GM12878 (cell line): ENCODE measurements around the gene PLP1. TPM values are rescaled to one million over a fixed set of nuclear protein-coding genes. Genes with fewer than 3 reads are reported as not detected.

Experiments
- ATAC-seq: fragments of 200-7000 bp; cut with Tn5 transposase; 3 replicates; pipeline ENCODE4 v1.9.1; 2020; ENCODE audit warnings: mild to moderate bottlenecking, moderate library complexity
- BruUV-seq: library from RNA; stranded (reverse); fragments of 400-500 nt; replicated peaks from 2 replicates; lab custom pipeline; 2021; lab: Mats Ljungman, UMichigan
- CTCF ChIA-PET: fragments of 300-600 bp; sonication (Branson Sonifier 250); formaldehyde crosslinking; extraction: SDS; loops from one replicate; lab custom pipeline; 2021; ENCODE audit warnings: inconsistent platforms; lab: Yijun Ruan, JAX
- POLR2A ChIA-PET: fragments of 350-600 bp; formaldehyde crosslinking; extraction: SDS; loops from one replicate; lab custom pipeline; 2021; ENCODE audit warnings: inconsistent platforms; lab: Charles Lee
- RAD21 ChIA-PET: fragments of 300-600 bp; sonication (Branson Sonifier 250); formaldehyde crosslinking; loops from one replicate; lab custom pipeline; 2023; ENCODE audit warnings: antibody characterized with exemption; ENCODE audit not compliant: unreplicated experiment; lab: Charles Lee
- SMC1A ChIA-PET: fragments of 300-600 bp; sonication (Branson Sonifier 250); formaldehyde crosslinking; loops from one replicate; lab custom pipeline; 2023; ENCODE audit not compliant: unreplicated experiment, uncharacterized antibody; lab: Charles Lee
- DNase-seq: peaks from one replicate; pipeline ENCODE4 v3.0.0-alpha.2; 2011; ENCODE audit warnings: low read depth, low spot score
- FAIRE-seq: peaks from 3 replicates; lab custom pipeline; 2011; peaks lifted over from hg19 to GRCh38; lab: Jason Lieb, UNC
- H2AFZ ChIP-seq: 2 replicates; pipeline ENCODE4 v1.6.0; 2011; ENCODE audit warnings: low read depth, low read length, control low read depth; ENCODE audit not compliant: control insufficient read depth
- H3K27ac ChIP-seq: 2 replicates; pipeline ENCODE4 v1.5.1; 2011; ENCODE audit warnings: control low read depth; ENCODE audit not compliant: control insufficient read depth, insufficient read depth
- H3K27me3 ChIP-seq, 2 experiments: replicated peaks in 1 of 2; 2 replicates each; pipeline versions ENCODE4 v1.6.0 to v1.6.1; 2011; ENCODE audit warnings: low read length in 1 of 2; ENCODE audit not compliant: control insufficient read depth in 2 of 2, insufficient read depth in 2 of 2
- H3K36me3 ChIP-seq, 2 experiments: 2 replicates each; pipeline ENCODE4 v1.5.1; 2011; ENCODE audit warnings: low read length in 1 of 2; ENCODE audit not compliant: control insufficient read depth in 2 of 2, insufficient read depth in 2 of 2
- H3K4me1 ChIP-seq: 2 replicates; pipeline ENCODE4 v1.6.1; 2011; ENCODE audit warnings: mild to moderate bottlenecking, low read length, moderate library complexity, mixed read lengths; ENCODE audit not compliant: control insufficient read depth, insufficient read depth
- H3K4me2 ChIP-seq: 2 replicates; pipeline ENCODE4 v1.6.0; 2011; ENCODE audit warnings: control low read depth; ENCODE audit not compliant: control insufficient read depth, insufficient read depth
- H3K4me3 ChIP-seq: fragments of 200-600 bp; sonication (generic); 2 replicates; pipeline ENCODE4 v1.5.1; 2016
- H3K79me2 ChIP-seq: 2 replicates; pipeline ENCODE4 v1.6.0; 2011; ENCODE audit warnings: low read length; ENCODE audit not compliant: control insufficient read depth, insufficient read depth
- H3K9ac ChIP-seq: 2 replicates; pipeline ENCODE4 v1.8.0; 2011; ENCODE audit warnings: low read length, control low read depth, mixed read lengths; ENCODE audit not compliant: control insufficient read depth, insufficient read depth
- H3K9me3 ChIP-seq: replicated peaks from 3 replicates; pipeline ENCODE4 v1.5.1; 2011; ENCODE audit warnings: mild to moderate bottlenecking, low read length; ENCODE audit not compliant: control insufficient read depth, insufficient read depth
- H4K20me1 ChIP-seq: 2 replicates; pipeline ENCODE4 v1.6.0; 2011; ENCODE audit not compliant: control insufficient read depth, insufficient read depth
- HCFC1 ChIP-seq: fragments of 150-350 bp; IDR thresholded peaks from 2 replicates; pipeline ENCODE4 v1.6.1; 2014; ENCODE audit warnings: low read length
- HDAC2 ChIP-seq: fragments of 200-600 bp; sonication (generic); IDR thresholded peaks from 2 replicates; pipeline ENCODE4 v1.6.1; 2017
- NFYB ChIP-seq: IDR thresholded peaks from 2 replicates; pipeline ENCODE4 v1.6.1; 2011; ENCODE audit warnings: low read depth, mild to moderate bottlenecking, low read length, improper control_type of control experiment, moderate library complexity; ENCODE audit not compliant: insufficient read depth
- TAF1 ChIP-seq: IDR thresholded peaks from 2 replicates; pipeline ENCODE4 v1.6.1; 2011; ENCODE audit warnings: mild to moderate bottlenecking, low read depth, low read length, borderline replicate concordance
- WGBS: methylation state at CpG from one replicate; pipeline ENCODE4 v1.1.6; 2016; ENCODE audit warnings: low lambda C conversion rate; ENCODE audit not compliant: insufficient replicate concordance, insufficient coverage; ENCODE audit errors: missing lambda C conversion rate; 5-methylcytosine and 5-hydroxymethylcytosine counted together
- in situ Hi-C: fragments of 300-500 bp; cut with MboI; formaldehyde crosslinking; loops from 9 replicates; pipeline ENCODE4 v1.14.3; 2018; ENCODE audit warnings: mixed read lengths
- intact Hi-C: fragments of 100-400 bp; cut with micrococcal nuclease; formaldehyde crosslinking; loops from one replicate; pipeline ENCODE4 v1.14.2; 2022; ENCODE audit not compliant: unreplicated experiment
- polyA plus RNA-seq, 11 experiments: library from polyadenylated mRNA; depleted of rRNA in 4 of 11; unstranded in 6 of 11; stranded (reverse) in 5 of 11; fragments of >200 nt; fragmentation: Nextera tagmentation in 4 of 11; fragmentation: Illumina TruSeq in 1 of 11; extraction: Ambion mirVana in 4 of 11; extraction: Trizol in 1 of 11; gene quantifications; 1 replicate in 1 of 11; 2 replicates in 10 of 11; pipeline versions ENCODE4 v1.2.1 to v1.2.3, GENCODE V29; 2011 to 2016; ENCODE audit warnings: inconsistent platforms in 2 of 11, missing spikeins in 2 of 11, low read depth in 1 of 11
- total RNA-seq, 4 experiments: library from RNA; depleted of rRNA in 3 of 4; stranded (reverse); fragments of >200 nt in 3 of 4; fragmentation: Illumina TruSeq in 1 of 4; extraction: Trizol in 1 of 4; gene quantifications; 2 replicates each; pipeline versions ENCODE4 v1.2.1 to v1.2.3, GENCODE V29; 2013 to 2021
- TF ChIP-seq, protein P1 (sequence below): IDR thresholded peaks from 2 replicates; pipeline ENCODE4 v1.6.1; 2012; ENCODE audit warnings: low read depth, low read length, improper control_type of control experiment
- TF ChIP-seq, protein P2 (sequence below): fragments of 450-650 bp; IDR thresholded peaks from 2 replicates; pipeline ENCODE4 v1.6.1; 2017; ENCODE audit warnings: borderline replicate concordance

Gene PLP1
- total and polyA plus RNA-seq, 10 of the 15 experiments (the other 5 are each of a cell fraction or from before 2014, with no cell fraction given), result not detected

DNA sequence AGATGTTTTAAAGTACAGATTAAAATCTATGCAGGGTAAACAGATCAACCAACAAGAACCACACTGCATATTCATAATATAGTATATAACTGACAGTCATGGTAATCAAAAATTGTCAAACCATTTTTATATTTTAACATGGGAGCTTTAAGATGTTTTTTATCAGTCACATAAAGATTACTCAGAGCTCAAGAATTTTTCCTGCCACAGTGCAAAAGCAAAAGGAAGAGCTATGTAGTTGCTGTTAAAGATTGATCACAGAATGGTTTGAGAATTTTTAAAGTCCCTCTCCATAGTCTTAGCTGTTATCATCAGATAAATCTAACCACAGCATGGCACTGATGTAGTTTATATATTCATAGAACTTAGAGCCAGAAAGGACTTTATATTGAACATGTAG, 47.0 kb downstream of the PLP1 start:
- Histone ChIP-seq H3K9me3 (no peaks in the 10 kb centered on the region), H3K4me2 (no peak overlapping the region), H3K4me3 (no peak overlapping the region), H2AFZ (no peak overlapping the region), H3K36me3 (no peaks in the 10 kb centered on the region), H3K27ac (no peak overlapping the region), H3K27me3 (no peaks in the 10 kb centered on the region), H3K4me1 (no peaks in the 10 kb centered on the region), H4K20me1 (no peaks in the 10 kb centered on the region), H3K9ac (no peak overlapping the region), H3K79me2 (no peaks in the 10 kb centered on the region)
- ChIA-PET SMC1A (no interaction called here), POLR2A (no interaction called here), RAD21 (interaction anchor here (1.4 kb wide), 1 partner anchor 22 kb away, joined by 4 read pairs; no protein-coding TSS in a partner anchor), CTCF (interaction anchor here (2.6 kb wide), 1 partner anchor 21 kb away, joined by 7 read pairs; no protein-coding TSS in a partner anchor)
- DNase-seq (no peak), FAIRE-seq (no peak), ATAC-seq (no peak)
- intact Hi-C loops (no loop called here), in situ Hi-C loops (loop anchor here (5.0 kb wide), 1 partner anchor 291 kb away; no protein-coding TSS in a partner anchor)
- BruUV-seq, result no TSS peak
- TF ChIP-seq TAF1 (no peak), HCFC1 (no peak)
- TF ChIP-seq, protein P1, sequence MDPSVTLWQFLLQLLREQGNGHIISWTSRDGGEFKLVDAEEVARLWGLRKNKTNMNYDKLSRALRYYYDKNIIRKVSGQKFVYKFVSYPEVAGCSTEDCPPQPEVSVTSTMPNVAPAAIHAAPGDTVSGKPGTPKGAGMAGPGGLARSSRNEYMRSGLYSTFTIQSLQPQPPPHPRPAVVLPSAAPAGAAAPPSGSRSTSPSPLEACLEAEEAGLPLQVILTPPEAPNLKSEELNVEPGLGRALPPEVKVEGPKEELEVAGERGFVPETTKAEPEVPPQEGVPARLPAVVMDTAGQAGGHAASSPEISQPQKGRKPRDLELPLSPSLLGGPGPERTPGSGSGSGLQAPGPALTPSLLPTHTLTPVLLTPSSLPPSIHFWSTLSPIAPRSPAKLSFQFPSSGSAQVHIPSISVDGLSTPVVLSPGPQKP, result no peak

DNA sequence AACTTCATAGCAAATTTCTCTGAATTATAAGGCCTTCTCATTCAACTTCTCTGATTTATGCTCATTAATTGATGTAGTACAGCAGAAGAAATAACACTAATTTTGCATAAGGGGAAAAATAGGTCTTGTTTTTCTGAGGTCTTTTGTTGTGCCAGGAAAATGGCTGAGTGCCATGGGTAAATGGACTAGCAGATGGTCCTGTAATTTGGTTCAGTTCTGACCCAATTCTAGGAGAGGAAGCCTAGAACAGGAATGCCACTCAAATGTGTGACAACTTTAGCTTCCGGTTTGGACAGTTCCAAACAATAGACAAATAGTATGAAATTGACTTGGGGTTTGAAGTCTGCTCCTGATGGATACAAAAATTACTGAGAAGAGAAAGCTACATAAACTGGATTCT, 49.2 kb downstream of the PLP1 start:
- RAD21 ChIA-PET, result no interaction called here
- intact Hi-C loops, result no loop called here
- H3K27ac ChIP-seq, result no peak overlapping the region
- ATAC-seq, result no peak
- no peak overlapping the region for H3K9ac ChIP-seq
- H3K79me2 ChIP-seq, result no peaks in the 10 kb centered on the region
- SMC1A ChIA-PET, result interaction anchor here (0.7 kb wide), 1 partner anchor 8 kb away, joined by 3 read pairs; no protein-coding TSS in a partner anchor
- no peaks in the 10 kb centered on the region for H4K20me1 ChIP-seq
- H3K27me3 ChIP-seq, result no peaks in the 10 kb centered on the region
- no peaks in the 10 kb centered on the region for H3K4me1 ChIP-seq
- POLR2A ChIA-PET, result no interaction called here
- no peak overlapping the region for H2AFZ ChIP-seq
- no peak for FAIRE-seq
- no TSS peak for BruUV-seq
- 100% methylated on average over 1 of the region's 1 CpG for WGBS
- no peak overlapping the region for H3K4me3 ChIP-seq
- TF ChIP-seq NFYB (no peak), HDAC2 (no peak)
- TF ChIP-seq, protein P2, sequence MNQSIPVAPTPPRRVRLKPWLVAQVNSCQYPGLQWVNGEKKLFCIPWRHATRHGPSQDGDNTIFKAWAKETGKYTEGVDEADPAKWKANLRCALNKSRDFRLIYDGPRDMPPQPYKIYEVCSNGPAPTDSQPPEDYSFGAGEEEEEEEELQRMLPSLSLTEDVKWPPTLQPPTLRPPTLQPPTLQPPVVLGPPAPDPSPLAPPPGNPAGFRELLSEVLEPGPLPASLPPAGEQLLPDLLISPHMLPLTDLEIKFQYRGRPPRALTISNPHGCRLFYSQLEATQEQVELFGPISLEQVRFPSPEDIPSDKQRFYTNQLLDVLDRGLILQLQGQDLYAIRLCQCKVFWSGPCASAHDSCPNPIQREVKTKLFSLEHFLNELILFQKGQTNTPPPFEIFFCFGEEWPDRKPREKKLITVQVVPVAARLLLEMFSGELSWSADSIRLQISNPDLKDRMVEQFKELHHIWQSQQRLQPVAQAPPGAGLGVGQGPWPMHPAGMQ, result no peak
- TF ChIP-seq, all 136 proteins: peak for 0
- Histone ChIP-seq H3K9me3 (no peaks in the 10 kb centered on the region), H3K36me3 (no peaks in the 10 kb centered on the region), H3K4me2 (no peak overlapping the region)
- in situ Hi-C loops, result no loop called here
- DNase-seq, result no peak
- CTCF ChIA-PET, result interaction anchor here (0.9 kb wide), 2 partner anchors 20 to 293 kb away, joined by 3 read pairs; no protein-coding TSS in a partner anchor
